ENCODE results near the gene RGS7. TPM values are rescaled to one million over a fixed set of nuclear protein-coding genes. Genes with fewer than 3 reads are reported as not detected.

RGS7 gene
- polyA plus RNA-seq, 1 donor (not counting 4 experiments of a cell fraction or from before 2014, with no cell fraction given) = not detected

DNA sequence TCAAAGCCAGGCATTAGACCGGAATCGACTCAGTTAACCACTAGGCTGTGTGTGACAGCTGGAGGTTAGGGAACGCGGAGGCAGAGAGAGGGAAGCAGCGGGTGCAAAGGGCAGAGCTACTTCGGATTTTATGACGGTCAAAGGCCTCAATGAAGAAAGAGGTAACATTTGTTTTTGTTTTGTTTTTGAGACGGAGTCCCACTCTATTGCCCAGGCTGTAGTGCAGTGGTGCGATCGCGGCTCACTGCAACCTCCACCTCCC lies 468.3 kb downstream of the RGS7 start:
- Histone ChIP-seq H3K4me3 (ENCODE audit: control insufficient read depth in 2 of 3, extremely low read depth in 1 of 3, insufficient read depth in 2 of 3, low read depth in 1 of 3, low read length in 3 of 3) (no peak overlapping the region), H2AFZ (ENCODE audit: control insufficient read depth, low read length) (no peak overlapping the region), H3K9ac (ENCODE audit: control insufficient read depth, extremely low read depth, insufficient read depth, low read length) (no peak overlapping the region), H3K79me2 (ENCODE audit: control insufficient read depth, insufficient read depth, low read length) (no peaks in the 10 kb centered on the region), H4K20me1 (ENCODE audit: control insufficient read depth, extremely low read depth, insufficient read depth, low read length) (no peaks in the 10 kb centered on the region), H3K36me3 (ENCODE audit: control insufficient read depth in 2 of 2, extremely low read depth in 1 of 2, insufficient read depth in 2 of 2, low read length in 2 of 2) (no peaks in the 10 kb centered on the region), H3K27ac (ENCODE audit: control insufficient read depth, insufficient read depth, low read length) (no peak overlapping the region), H3K9me1 (ENCODE audit: control insufficient read depth, extremely low read depth, insufficient read depth, low read length) (no peaks in the 10 kb centered on the region), H3K9me3 (ENCODE audit: control insufficient read depth, low read depth, low read length) (no peaks in the 10 kb centered on the region), H3K4me1 (ENCODE audit: control insufficient read depth, extremely low read depth, insufficient read depth, low read length) (no peaks in the 10 kb centered on the region), H3K4me2 (ENCODE audit: control insufficient read depth, extremely low read depth, insufficient read depth, low read depth, low read length) (no peak overlapping the region), H3K27me3 (ENCODE audit: control insufficient read depth, extremely low read depth, insufficient read depth, low read length) (no peaks in the 10 kb centered on the region)
- FAIRE-seq (no peak), DNase-seq (ENCODE audit: low read depth, low spot score) (no peak)
- TF ChIP-seq, protein P1, sequence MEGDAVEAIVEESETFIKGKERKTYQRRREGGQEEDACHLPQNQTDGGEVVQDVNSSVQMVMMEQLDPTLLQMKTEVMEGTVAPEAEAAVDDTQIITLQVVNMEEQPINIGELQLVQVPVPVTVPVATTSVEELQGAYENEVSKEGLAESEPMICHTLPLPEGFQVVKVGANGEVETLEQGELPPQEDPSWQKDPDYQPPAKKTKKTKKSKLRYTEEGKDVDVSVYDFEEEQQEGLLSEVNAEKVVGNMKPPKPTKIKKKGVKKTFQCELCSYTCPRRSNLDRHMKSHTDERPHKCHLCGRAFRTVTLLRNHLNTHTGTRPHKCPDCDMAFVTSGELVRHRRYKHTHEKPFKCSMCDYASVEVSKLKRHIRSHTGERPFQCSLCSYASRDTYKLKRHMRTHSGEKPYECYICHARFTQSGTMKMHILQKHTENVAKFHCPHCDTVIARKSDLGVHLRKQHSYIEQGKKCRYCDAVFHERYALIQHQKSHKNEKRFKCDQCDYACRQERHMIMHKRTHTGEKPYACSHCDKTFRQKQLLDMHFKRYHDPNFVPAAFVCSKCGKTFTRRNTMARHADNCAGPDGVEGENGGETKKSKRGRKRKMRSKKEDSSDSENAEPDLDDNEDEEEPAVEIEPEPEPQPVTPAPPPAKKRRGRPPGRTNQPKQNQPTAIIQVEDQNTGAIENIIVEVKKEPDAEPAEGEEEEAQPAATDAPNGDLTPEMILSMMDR (optimal IDR thresholded peaks at IDR 0.05 in 1 of 3, IDR thresholded peaks at IDR 0.05 in 1 of 3, conservative IDR thresholded peaks at IDR 0.05 in 1 of 3; ENCODE audit: extremely low read depth in 1 of 3, insufficient read depth in 2 of 3, low read length in 3 of 3) = no peak
- no peak for TF ChIP-seq EZH2 (IDR thresholded peaks at IDR 0.05; ENCODE audit: low read length)
- dilution Hi-C loops (cut with MboI; ENCODE audit: extremely low pct_ligation_motif_present, low sequenced_read_pairs) = no loop called here

DNA sequence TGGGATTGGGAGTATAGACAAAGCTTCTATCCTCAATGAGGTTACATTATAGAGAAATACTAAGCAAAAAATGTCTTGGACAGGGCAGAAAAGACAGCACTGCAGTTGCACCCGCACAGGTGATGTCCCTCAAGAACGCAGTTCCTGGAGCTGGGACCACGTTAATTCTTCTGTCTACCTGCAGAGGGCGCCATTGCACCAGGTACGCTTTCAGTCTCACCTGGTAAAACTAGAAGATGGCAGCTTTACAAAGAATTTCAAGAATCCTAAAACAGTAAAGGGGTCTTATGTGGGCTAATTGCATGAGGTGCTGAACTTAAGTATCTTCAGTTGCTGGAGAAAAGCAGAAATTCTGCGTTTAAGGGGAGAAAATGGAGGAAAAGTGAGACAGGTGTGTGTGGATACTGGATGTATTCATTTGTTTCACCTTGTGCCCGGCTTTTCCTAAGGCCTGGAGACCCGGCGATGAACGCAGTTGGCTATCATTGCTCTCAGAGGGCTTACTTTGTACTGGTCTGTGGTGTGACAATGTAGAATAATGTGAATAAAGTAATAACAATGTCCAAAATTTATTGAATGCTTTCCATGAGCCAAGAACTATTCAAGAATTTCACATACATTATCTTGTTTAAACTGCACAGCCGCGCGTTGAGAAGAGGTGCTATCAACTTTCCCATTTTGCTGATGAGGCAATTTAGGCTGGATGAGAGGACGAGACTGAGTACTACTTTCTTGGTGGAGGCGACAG lies 468.8 kb downstream of the RGS7 start:
- H2AFZ ChIP-seq (ENCODE audit: control insufficient read depth, low read length) = no peak overlapping the region
- H3K4me1 ChIP-seq (ENCODE audit: control insufficient read depth, extremely low read depth, insufficient read depth, low read length) = no peaks in the 10 kb centered on the region
- H3K9ac ChIP-seq (ENCODE audit: control insufficient read depth, extremely low read depth, insufficient read depth, low read length) = no peak overlapping the region
- H3K27me3 ChIP-seq (ENCODE audit: control insufficient read depth, extremely low read depth, insufficient read depth, low read length) = no peaks in the 10 kb centered on the region
- no peak overlapping the region for H3K4me3 ChIP-seq (ENCODE audit: control insufficient read depth in 2 of 3, extremely low read depth in 1 of 3, insufficient read depth in 2 of 3, low read depth in 1 of 3, low read length in 3 of 3)
- dilution Hi-C loops (cut with MboI; ENCODE audit: extremely low pct_ligation_motif_present, low sequenced_read_pairs) = no loop called here
- H3K27ac ChIP-seq (ENCODE audit: control insufficient read depth, insufficient read depth, low read length) = no peak overlapping the region
- H3K4me2 ChIP-seq (ENCODE audit: control insufficient read depth, extremely low read depth, insufficient read depth, low read depth, low read length) = no peak overlapping the region
- FAIRE-seq (no peak), DNase-seq (ENCODE audit: low read depth, low spot score) (no peak)
- no peaks in the 10 kb centered on the region for H3K79me2 ChIP-seq (ENCODE audit: control insufficient read depth, insufficient read depth, low read length)
- no peaks in the 10 kb centered on the region for H3K9me1 ChIP-seq (ENCODE audit: control insufficient read depth, extremely low read depth, insufficient read depth, low read length)
- H3K9me3 ChIP-seq (ENCODE audit: control insufficient read depth, low read depth, low read length) = no peaks in the 10 kb centered on the region
- H3K36me3 ChIP-seq (ENCODE audit: control insufficient read depth in 2 of 2, extremely low read depth in 1 of 2, insufficient read depth in 2 of 2, low read length in 2 of 2) = no peaks in the 10 kb centered on the region
- no peak for TF ChIP-seq EZH2 (IDR thresholded peaks at IDR 0.05; ENCODE audit: low read length)
- TF ChIP-seq, protein P1 (optimal IDR thresholded peaks at IDR 0.05 in 1 of 3, IDR thresholded peaks at IDR 0.05 in 1 of 3, conservative IDR thresholded peaks at IDR 0.05 in 1 of 3; ENCODE audit: extremely low read depth in 1 of 3, insufficient read depth in 2 of 3, low read length in 3 of 3) = peak; percentile 51 to 67 (median 53)
- H4K20me1 ChIP-seq (ENCODE audit: control insufficient read depth, extremely low read depth, insufficient read depth, low read length) = no peaks in the 10 kb centered on the region

Data from keratinocyte (primary cell).